GM13976 (cell line): ENCODE measurements around the gene UBE2E2.
A peak's percentile ranks its signal among the peaks of the same experiment; 100 is the strongest.

Source experiments
- DNase-seq: peaks from one replicate; pipeline ENCODE4 v3.0.0; 2012; ENCODE audit warnings: low spot score
- in situ Hi-C: fragments of 300-500 bp; cut with MboI; formaldehyde crosslinking; loops from one replicate; pipeline ENCODE4 v1.12.0; 2022; ENCODE audit warnings: low sequenced_read_pairs, mixed read lengths, inconsistent platforms; ENCODE audit not compliant: unreplicated experiment
- TF ChIP-seq, protein P1 (sequence below): IDR thresholded peaks from 2 replicates; pipeline ENCODE4 v1.5.1; 2012; ENCODE audit warnings: borderline replicate concordance, mild to moderate bottlenecking; ENCODE audit not compliant: insufficient read depth; ENCODE audit errors: extremely low read depth, missing control alignments, control extremely low read depth

The UBE2E2 gene

DNA sequence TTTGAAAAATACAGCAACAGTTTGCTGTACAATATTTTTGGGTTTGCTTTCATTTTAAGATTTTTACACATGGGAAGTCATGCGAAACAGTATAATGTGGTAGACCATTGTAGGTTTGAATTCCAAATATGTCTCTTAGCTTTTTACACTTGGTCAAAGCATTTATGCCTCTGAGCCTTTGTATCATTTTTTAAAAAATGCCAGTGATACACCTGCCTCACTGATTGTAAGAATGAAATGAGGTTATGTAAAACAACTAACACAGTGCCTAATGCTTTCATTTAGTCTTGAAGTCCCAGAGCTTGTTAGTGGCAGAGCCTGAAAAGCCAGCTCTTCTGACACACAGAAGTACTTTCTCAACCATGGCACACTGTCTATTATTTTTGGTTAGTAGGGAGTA, 202.0 kb downstream of the UBE2E2 start:
- in situ Hi-C loops: no loop called here

GRCh38 chr3:23406601-23407000, 203.5 kb downstream of the UBE2E2 start:
- in situ Hi-C loops: no loop called here
- TF ChIP-seq, protein P1, sequence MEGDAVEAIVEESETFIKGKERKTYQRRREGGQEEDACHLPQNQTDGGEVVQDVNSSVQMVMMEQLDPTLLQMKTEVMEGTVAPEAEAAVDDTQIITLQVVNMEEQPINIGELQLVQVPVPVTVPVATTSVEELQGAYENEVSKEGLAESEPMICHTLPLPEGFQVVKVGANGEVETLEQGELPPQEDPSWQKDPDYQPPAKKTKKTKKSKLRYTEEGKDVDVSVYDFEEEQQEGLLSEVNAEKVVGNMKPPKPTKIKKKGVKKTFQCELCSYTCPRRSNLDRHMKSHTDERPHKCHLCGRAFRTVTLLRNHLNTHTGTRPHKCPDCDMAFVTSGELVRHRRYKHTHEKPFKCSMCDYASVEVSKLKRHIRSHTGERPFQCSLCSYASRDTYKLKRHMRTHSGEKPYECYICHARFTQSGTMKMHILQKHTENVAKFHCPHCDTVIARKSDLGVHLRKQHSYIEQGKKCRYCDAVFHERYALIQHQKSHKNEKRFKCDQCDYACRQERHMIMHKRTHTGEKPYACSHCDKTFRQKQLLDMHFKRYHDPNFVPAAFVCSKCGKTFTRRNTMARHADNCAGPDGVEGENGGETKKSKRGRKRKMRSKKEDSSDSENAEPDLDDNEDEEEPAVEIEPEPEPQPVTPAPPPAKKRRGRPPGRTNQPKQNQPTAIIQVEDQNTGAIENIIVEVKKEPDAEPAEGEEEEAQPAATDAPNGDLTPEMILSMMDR: no peak
- no peak for DNase-seq

More for the DNA sequence above, 202.0 kb downstream of the UBE2E2 start:
- TF ChIP-seq, protein P1: no peak
- DNase-seq: peak; percentile 19

DNA sequence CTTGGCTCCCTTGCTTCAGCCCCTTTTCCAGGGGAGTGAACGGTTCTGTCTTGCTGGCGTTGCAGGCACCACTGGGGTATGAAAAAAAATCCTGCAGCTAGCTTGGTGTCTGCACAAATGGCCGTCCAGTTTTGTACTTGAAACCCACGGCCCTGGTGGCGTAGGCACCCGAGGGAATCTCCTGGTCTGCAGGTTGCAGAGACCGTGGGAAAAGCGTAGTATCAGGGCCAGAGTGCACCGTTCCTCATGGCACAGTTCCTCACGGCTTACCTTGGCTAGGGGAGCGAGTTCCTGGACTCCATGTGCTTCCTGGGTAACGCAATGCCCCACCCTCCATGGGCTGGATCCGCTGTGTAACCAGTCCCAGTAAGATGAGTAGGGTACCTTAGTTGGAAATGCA, 214.9 kb downstream of the UBE2E2 start:
- TF ChIP-seq, protein P1: no peak
- no peak for DNase-seq
- in situ Hi-C loops: no loop called here

DNA sequence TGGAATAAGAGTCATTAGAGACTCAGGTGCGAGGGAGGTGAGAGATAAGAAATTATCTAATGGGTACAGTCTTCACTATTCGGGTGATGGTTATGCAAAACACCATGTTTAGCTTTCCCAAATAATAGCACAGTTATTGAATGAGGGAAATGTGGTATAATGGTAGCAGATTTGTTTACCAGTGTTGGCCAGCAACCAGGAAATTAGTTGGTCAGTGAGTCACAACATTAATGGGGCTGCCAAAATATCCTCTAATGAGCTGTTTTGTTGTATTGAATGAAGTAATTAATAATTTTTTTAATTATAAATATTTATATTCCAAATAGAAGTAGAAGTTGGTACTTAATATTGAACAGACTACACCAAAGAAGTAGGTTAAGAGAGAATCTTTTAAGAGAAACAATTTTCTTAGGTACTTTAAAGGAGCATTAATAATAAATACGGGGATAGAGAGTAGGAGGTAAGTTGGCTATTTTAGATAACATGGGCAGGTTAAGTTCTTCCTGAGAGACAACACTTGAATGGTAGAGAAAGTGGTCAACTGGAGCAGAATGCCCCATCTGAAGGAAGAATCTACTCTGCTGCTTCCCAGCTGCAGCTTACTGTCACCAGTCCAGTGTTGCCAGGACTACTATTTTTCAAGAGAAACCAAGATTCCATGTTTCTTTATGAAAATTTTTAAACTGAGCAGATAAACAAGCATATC, 218.8 kb downstream of the UBE2E2 start:
- no peak for DNase-seq
- TF ChIP-seq, protein P1: no peak
- in situ Hi-C loops: no loop called here

DNA sequence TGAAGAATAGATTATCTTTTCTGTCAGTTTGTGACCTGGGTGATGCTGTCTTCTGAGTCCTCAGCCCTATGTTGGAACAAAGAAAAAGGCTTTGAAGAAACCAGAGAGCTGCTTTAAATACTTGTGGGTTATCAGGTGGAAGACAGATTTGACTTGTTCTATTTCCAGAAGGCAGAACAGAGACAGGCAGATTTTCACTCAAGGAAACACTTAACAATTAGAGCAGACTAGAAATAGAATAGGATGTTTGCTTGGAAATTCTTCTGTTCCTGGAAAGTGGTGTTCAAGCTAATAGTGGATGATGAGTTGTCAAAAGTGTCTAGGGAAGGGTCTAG, 219.4 kb downstream of the UBE2E2 start:
- DNase-seq: no peak
- in situ Hi-C loops: no loop called here
- TF ChIP-seq, protein P1: no peak

DNA sequence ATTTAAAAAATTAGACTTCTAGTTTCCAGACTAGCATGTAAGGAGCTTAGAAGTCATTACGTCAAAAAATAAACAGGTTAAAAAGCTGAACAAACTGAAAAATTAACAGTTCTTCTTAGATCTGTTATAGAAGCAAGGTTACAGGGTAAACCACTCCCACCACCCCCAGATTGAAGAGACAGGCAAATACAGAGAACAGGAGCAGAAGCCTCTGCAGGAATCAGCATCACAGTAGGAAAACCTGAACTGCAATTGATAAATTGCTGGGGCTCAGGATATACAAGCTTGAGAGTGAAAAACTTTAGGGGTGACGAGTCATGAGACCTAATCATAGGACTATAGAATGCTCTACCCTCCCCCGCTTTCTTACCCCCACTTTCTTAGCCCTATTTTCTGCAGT, 222.3 kb downstream of the UBE2E2 start:
- in situ Hi-C loops: no loop called here
- DNase-seq: no peak
- TF ChIP-seq, protein P1: no peak

DNA sequence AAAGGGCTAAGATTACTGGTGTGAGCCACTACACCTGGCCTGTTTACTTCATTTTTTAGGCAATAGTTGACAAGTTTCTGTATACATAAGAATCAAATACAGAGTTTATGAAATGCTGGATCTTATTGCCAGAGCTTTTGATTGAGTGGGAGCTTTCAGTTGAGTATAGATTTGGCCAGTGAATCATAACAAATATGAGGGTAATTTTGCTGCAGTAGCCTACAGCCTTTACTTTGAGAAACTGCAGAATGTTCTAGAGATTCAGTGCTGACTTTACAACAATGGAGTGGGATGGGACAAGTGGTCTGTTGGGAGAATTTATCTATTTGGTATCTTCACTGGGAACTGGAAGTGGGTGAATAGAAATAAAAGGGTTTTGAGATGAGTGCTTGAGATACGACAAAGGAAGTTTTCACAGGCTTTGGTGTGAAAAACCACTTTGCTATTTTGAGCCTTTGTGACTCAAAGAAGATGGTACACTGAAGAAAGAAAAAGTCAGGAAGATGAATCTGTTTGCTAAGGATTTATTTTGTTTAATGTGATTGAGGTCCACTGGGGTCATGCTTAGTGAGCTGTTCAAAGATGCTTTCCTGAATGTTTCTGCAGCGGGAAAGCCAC, 227.8 kb downstream of the UBE2E2 start:
- no peak for DNase-seq
- in situ Hi-C loops: no loop called here
- TF ChIP-seq, protein P1: no peak
